HEK293 (cell line): ENCODE data around the gene SPEM1.

Experiments used
- CTCF ChIA-PET: fragments of 350-600 bp; formaldehyde crosslinking; extraction: SDS; loops from one replicate; lab custom pipeline; 2021; ENCODE audit warnings: antibody characterized with exemption; lab: Yijun Ruan, JAX
- POLR2A ChIA-PET: fragments of 300-600 bp; formaldehyde crosslinking; extraction: SDS; loops from one replicate; lab custom pipeline; 2020; ENCODE audit warnings: antibody characterized with exemption, inconsistent platforms; lab: Yijun Ruan, JAX
- H3K27ac ChIP-seq: fragments of 200-500 bp; sonication (Bioruptor generic); 2 replicates; pipeline ENCODE4 v1.5.1; 2014; ENCODE audit warnings: low read depth, low read length, control low read depth, inconsistent platforms; ENCODE audit errors: extremely low read depth
- H3K36me3 ChIP-seq, 2 experiments: fragments of 200-500 bp in 1 of 2; sonication (Bioruptor generic) in 1 of 2; 1 replicate in 1 of 2; 2 replicates in 1 of 2; pipeline ENCODE4 v1.5.1; 2014 to 2017; ENCODE audit warnings: inconsistent platforms in 2 of 2, low read length in 2 of 2; ENCODE audit not compliant: control insufficient read depth in 2 of 2, insufficient read depth in 1 of 2
- H3K4me1 ChIP-seq: fragments of 200-500 bp; sonication (Bioruptor generic); 2 replicates; pipeline ENCODE4 v1.5.1; 2014; ENCODE audit warnings: mild to moderate bottlenecking, low read length, inconsistent platforms; ENCODE audit not compliant: control insufficient read depth, insufficient read depth
- H3K4me3 ChIP-seq: 2 replicates; pipeline ENCODE4 v1.5.1; 2011; ENCODE audit warnings: low read depth, mild to moderate bottlenecking, control low read depth, low read length, moderate library complexity
- H3K9me3 ChIP-seq: fragments of 200-500 bp; sonication (Bioruptor generic); 2 replicates; pipeline ENCODE4 v1.5.1; 2014; ENCODE audit warnings: low read depth, low read length, inconsistent platforms; ENCODE audit not compliant: control insufficient read depth, insufficient read depth
- BCL11B ChIP-seq: fragments of 450-650 bp; formaldehyde crosslinking; IDR thresholded peaks from 2 replicates; pipeline ENCODE4 v1.5.1; 2016; ENCODE audit warnings: low read depth, missing biosample characterization, missing genetic modification characterization
- GFI1B ChIP-seq: fragments of 450-650 bp; formaldehyde crosslinking; IDR thresholded peaks from 2 replicates; pipeline ENCODE4 v1.5.1; 2016; ENCODE audit warnings: missing biosample characterization, missing genetic modification characterization
- KLF1 ChIP-seq: fragments of 450-650 bp; formaldehyde crosslinking; IDR thresholded peaks from 2 replicates; pipeline ENCODE4 v1.5.1; 2016; ENCODE audit warnings: missing biosample characterization, missing genetic modification characterization
- MZF1 ChIP-seq: fragments of 450-650 bp; formaldehyde crosslinking; IDR thresholded peaks from 2 replicates; pipeline ENCODE4 v1.5.1; 2017; ENCODE audit warnings: missing biosample characterization, missing genetic modification characterization, borderline replicate concordance
- ZNF112 ChIP-seq: fragments of 450-650 bp; formaldehyde crosslinking; IDR thresholded peaks from 2 replicates; pipeline ENCODE4 v1.5.0; 2017; ENCODE audit warnings: missing biosample characterization, missing genetic modification characterization
- ZNF223 ChIP-seq: fragments of 450-650 bp; formaldehyde crosslinking; IDR thresholded peaks from 2 replicates; pipeline ENCODE4 v1.5.1; 2016; ENCODE audit warnings: missing biosample characterization, missing genetic modification characterization
- ZNF350 ChIP-seq: fragments of 450-650 bp; formaldehyde crosslinking; IDR thresholded peaks from 2 replicates; pipeline ENCODE4 v1.5.0; 2017; ENCODE audit warnings: missing biosample characterization, mild to moderate bottlenecking, missing genetic modification characterization
- ZNF473 ChIP-seq: fragments of 450-650 bp; formaldehyde crosslinking; IDR thresholded peaks from 2 replicates; pipeline ENCODE4 v1.5.1; 2017; ENCODE audit warnings: missing biosample characterization, missing genetic modification characterization
- ZNF610 ChIP-seq: fragments of 450-650 bp; formaldehyde crosslinking; IDR thresholded peaks from 2 replicates; pipeline ENCODE4 v1.5.1; 2016; ENCODE audit warnings: missing biosample characterization, missing genetic modification characterization, borderline replicate concordance
- ZNF791 ChIP-seq: fragments of 450-650 bp; formaldehyde crosslinking; IDR thresholded peaks from 2 replicates; pipeline ENCODE4 v1.5.1; 2016; ENCODE audit warnings: missing biosample characterization, missing genetic modification characterization
- ZNF792 ChIP-seq: fragments of 450-650 bp; formaldehyde crosslinking; IDR thresholded peaks from 2 replicates; pipeline ENCODE4 v1.5.1; 2016; ENCODE audit warnings: missing biosample characterization, missing genetic modification characterization
- TF ChIP-seq, protein P1 (sequence below): fragments of 450-650 bp; formaldehyde crosslinking; optimal IDR thresholded peaks from 2 replicates; pipeline ENCODE3; 2016; ENCODE audit warnings: missing biosample characterization, mild to moderate bottlenecking, missing genetic modification characterization
- TF ChIP-seq, protein P2 (sequence below): fragments of 450-650 bp; formaldehyde crosslinking; IDR thresholded peaks from 2 replicates; pipeline ENCODE4 v1.5.1; 2016; ENCODE audit warnings: missing biosample characterization, missing genetic modification characterization
- TF ChIP-seq, protein P3 (sequence below): fragments of 450-650 bp; formaldehyde crosslinking; IDR thresholded peaks from 2 replicates; pipeline ENCODE4 v1.5.1; 2016; ENCODE audit warnings: missing biosample characterization, missing genetic modification characterization
- TF ChIP-seq, protein P4 (sequence below): fragments of 450-650 bp; formaldehyde crosslinking; IDR thresholded peaks from 2 replicates; pipeline ENCODE4 v1.5.1; 2016; ENCODE audit warnings: missing biosample characterization, missing genetic modification characterization
- TF ChIP-seq, protein P5 (sequence below): fragments of 450-650 bp; formaldehyde crosslinking; IDR thresholded peaks from 2 replicates; pipeline ENCODE4 v1.5.1; 2016; ENCODE audit warnings: missing biosample characterization, missing genetic modification characterization
- TF ChIP-seq, protein P6 (sequence below): fragments of 450-650 bp; formaldehyde crosslinking; IDR thresholded peaks from 2 replicates; pipeline ENCODE4 v1.5.1; 2016; ENCODE audit warnings: missing biosample characterization, missing genetic modification characterization
- TF ChIP-seq, protein P7 (sequence below): fragments of 450-650 bp; formaldehyde crosslinking; IDR thresholded peaks from 2 replicates; pipeline ENCODE4 v1.5.1; 2016; ENCODE audit warnings: missing biosample characterization, missing genetic modification characterization
- TF ChIP-seq, protein P8 (sequence below): fragments of 450-650 bp; formaldehyde crosslinking; IDR thresholded peaks from 2 replicates; pipeline ENCODE4 v1.5.1; 2016; ENCODE audit warnings: missing biosample characterization, missing genetic modification characterization, borderline replicate concordance

SPEM1 gene

DNA sequence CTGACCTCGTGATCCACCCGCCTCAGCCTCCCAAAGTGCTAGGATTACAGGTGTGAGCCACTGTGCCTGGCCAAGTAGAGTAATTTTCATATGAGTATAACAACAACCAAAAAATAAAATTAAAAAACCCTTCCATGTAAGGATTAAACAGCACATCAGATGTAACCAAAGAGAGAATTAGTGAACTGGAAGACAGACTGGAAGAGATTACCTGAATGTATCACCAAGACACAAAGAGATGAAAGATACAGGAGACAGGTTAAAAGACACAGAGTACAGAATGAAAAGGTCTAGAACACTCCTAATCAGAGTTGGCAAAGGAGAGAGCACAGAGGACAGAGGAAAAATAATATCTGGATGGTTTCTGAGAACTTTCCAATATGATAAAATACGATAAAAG, 41.0 kb upstream of the SPEM1 start (continued):
- TF ChIP-seq, protein P1, sequence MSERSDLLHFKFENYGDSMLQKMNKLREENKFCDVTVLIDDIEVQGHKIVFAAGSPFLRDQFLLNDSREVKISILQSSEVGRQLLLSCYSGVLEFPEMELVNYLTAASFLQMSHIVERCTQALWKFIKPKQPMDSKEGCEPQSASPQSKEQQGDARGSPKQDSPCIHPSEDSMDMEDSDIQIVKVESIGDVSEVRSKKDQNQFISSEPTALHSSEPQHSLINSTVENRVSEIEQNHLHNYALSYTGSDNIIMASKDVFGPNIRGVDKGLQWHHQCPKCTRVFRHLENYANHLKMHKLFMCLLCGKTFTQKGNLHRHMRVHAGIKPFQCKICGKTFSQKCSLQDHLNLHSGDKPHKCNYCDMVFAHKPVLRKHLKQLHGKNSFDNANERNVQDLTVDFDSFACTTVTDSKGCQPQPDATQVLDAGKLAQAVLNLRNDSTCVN (tag by site-specific recombination) = no peak
- TF ChIP-seq, protein P2, sequence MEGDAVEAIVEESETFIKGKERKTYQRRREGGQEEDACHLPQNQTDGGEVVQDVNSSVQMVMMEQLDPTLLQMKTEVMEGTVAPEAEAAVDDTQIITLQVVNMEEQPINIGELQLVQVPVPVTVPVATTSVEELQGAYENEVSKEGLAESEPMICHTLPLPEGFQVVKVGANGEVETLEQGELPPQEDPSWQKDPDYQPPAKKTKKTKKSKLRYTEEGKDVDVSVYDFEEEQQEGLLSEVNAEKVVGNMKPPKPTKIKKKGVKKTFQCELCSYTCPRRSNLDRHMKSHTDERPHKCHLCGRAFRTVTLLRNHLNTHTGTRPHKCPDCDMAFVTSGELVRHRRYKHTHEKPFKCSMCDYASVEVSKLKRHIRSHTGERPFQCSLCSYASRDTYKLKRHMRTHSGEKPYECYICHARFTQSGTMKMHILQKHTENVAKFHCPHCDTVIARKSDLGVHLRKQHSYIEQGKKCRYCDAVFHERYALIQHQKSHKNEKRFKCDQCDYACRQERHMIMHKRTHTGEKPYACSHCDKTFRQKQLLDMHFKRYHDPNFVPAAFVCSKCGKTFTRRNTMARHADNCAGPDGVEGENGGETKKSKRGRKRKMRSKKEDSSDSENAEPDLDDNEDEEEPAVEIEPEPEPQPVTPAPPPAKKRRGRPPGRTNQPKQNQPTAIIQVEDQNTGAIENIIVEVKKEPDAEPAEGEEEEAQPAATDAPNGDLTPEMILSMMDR (tag by site-specific recombination) = no peak
- no peak for TF ChIP-seq ZNF350 (tag by site-specific recombination)
- TF ChIP-seq, protein P3, sequence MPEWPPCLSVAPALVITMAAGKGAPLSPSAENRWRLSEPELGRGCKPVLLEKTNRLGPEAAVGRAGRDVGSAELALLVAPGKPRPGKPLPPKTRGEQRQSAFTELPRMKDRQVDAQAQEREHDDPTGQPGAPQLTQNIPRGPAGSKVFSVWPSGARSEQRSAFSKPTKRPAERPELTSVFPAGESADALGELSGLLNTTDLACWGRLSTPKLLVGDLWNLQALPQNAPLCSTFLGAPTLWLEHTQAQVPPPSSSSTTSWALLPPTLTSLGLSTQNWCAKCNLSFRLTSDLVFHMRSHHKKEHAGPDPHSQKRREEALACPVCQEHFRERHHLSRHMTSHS (tag by site-specific recombination) = no peak
- TF ChIP-seq, protein P4, sequence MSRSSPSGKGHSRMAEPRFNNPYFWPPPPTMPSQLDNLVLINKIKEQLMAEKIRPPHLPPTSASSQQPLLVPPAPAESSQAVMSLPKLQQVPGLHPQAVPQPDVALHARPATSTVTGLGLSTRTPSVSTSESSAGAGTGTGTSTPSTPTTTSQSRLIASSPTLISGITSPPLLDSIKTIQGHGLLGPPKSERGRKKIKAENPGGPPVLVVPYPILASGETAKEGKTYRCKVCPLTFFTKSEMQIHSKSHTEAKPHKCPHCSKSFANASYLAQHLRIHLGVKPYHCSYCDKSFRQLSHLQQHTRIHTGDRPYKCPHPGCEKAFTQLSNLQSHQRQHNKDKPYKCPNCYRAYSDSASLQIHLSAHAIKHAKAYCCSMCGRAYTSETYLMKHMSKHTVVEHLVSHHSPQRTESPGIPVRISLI (tag by site-specific recombination) = no peak
- TF ChIP-seq ZNF112 (tag by site-specific recombination) = no peak
- no peak for TF ChIP-seq ZNF791 (tag by site-specific recombination)
- TF ChIP-seq, protein P5, sequence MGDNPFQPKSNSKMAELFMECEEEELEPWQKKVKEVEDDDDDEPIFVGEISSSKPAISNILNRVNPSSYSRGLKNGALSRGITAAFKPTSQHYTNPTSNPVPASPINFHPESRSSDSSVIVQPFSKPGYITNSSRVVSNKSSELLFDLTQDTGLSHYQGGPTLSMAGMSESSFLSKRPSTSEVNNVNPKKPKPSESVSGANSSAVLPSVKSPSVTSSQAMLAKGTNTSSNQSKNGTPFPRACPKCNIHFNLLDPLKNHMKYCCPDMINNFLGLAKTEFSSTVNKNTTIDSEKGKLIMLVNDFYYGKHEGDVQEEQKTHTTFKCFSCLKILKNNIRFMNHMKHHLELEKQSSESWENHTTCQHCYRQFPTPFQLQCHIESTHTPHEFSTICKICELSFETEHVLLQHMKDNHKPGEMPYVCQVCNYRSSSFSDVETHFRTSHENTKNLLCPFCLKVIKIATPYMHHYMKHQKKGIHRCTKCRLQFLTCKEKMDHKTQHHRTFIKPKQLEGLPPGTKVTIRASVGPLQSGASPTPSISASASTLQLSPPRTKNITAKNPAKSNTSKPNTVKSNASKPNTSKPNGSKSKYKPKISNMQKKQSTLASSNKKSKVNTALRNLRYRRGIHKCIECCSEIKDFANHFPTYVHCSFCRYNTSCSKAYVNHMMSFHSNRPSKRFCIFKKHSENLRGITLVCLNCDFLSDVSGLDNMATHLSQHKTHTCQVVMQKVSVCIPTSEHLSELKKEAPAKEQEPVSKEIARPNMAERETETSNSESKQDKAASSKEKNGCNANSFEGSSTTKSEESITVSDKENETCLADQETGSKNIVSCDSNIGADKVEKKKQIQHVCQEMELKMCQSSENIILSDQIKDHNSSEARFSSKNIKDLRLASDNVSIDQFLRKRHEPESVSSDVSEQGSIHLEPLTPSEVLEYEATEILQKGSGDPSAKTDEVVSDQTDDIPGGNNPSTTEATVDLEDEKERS (tag by site-specific recombination) = 0 out of 2 replicates have a peak, but pooled peaks have one; percentile 52
- TF ChIP-seq MZF1 (tag by site-specific recombination) = no peak

DNA sequence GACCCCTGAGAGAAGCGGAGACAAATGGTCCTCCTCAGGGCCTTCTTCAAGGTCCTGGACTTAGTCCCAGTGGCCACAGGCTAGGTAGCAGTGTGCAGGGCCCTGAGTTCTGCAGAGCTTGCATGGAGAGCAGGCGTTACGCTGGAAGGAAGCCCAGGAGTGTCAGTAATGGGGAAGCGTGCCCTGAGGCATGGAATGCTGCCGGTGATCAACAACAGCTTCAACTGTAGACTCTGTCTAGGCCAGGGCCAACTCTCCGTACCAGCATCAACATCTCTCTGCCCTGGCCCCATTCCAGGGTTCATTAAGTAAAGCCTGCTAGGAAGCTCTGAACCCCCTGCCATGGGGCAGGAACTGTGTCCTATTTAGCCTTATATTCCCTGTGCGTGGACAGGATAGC, 39.8 kb upstream of the SPEM1 start:
- CTCF ChIA-PET = interaction anchor here (0.6 to 1.3 kb wide), 4 partner anchors 9 to 180 kb away, joined by 3 to 5 read pairs (median 4); no protein-coding TSS in a partner anchor
- H3K9me3 ChIP-seq = no peaks in the 10 kb centered on the region
- H3K4me1 ChIP-seq = no peaks in the 10 kb centered on the region
- H3K4me3 ChIP-seq = peak overlapping the region; percentile 47; the same call in 1 of the 2 replicates
- H3K36me3 ChIP-seq = no peaks in the 10 kb centered on the region
- POLR2A ChIA-PET = interaction anchor here (1.3 kb wide), 1 partner anchor 24 kb away, joined by 9 read pairs; the partner anchor contains the start of gene TMEM256
- H3K27ac ChIP-seq = no peak overlapping the region
- TF ChIP-seq, protein P6, sequence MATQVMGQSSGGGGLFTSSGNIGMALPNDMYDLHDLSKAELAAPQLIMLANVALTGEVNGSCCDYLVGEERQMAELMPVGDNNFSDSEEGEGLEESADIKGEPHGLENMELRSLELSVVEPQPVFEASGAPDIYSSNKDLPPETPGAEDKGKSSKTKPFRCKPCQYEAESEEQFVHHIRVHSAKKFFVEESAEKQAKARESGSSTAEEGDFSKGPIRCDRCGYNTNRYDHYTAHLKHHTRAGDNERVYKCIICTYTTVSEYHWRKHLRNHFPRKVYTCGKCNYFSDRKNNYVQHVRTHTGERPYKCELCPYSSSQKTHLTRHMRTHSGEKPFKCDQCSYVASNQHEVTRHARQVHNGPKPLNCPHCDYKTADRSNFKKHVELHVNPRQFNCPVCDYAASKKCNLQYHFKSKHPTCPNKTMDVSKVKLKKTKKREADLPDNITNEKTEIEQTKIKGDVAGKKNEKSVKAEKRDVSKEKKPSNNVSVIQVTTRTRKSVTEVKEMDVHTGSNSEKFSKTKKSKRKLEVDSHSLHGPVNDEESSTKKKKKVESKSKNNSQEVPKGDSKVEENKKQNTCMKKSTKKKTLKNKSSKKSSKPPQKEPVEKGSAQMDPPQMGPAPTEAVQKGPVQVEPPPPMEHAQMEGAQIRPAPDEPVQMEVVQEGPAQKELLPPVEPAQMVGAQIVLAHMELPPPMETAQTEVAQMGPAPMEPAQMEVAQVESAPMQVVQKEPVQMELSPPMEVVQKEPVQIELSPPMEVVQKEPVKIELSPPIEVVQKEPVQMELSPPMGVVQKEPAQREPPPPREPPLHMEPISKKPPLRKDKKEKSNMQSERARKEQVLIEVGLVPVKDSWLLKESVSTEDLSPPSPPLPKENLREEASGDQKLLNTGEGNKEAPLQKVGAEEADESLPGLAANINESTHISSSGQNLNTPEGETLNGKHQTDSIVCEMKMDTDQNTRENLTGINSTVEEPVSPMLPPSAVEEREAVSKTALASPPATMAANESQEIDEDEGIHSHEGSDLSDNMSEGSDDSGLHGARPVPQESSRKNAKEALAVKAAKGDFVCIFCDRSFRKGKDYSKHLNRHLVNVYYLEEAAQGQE = no peak
- TF ChIP-seq BCL11B (tag by site-specific recombination) = no peak
- TF ChIP-seq, protein P7, sequence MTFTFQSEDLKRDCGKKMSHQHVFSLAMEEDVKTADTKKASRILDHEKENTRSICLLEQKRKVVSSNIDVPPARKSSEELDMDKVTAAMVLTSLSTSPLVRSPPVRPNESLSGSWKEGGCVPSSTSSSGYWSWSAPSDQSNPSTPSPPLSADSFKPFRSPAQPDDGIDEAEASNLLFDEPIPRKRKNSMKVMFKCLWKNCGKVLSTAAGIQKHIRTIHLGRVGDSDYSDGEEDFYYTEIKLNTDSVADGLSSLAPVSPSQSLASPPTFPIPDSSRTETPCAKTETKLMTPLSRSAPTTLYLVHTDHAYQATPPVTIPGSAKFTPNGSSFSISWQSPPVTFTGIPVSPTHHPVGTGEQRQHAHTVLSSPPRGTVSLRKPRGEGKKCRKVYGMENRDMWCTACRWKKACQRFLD (tag by site-specific recombination) = no peak
- no peak for TF ChIP-seq ZNF792 (tag by site-specific recombination)
- no peak for TF ChIP-seq GFI1B
- no peak for TF ChIP-seq ZNF610
- no peak for TF ChIP-seq ZNF473
- TF ChIP-seq, protein P8, sequence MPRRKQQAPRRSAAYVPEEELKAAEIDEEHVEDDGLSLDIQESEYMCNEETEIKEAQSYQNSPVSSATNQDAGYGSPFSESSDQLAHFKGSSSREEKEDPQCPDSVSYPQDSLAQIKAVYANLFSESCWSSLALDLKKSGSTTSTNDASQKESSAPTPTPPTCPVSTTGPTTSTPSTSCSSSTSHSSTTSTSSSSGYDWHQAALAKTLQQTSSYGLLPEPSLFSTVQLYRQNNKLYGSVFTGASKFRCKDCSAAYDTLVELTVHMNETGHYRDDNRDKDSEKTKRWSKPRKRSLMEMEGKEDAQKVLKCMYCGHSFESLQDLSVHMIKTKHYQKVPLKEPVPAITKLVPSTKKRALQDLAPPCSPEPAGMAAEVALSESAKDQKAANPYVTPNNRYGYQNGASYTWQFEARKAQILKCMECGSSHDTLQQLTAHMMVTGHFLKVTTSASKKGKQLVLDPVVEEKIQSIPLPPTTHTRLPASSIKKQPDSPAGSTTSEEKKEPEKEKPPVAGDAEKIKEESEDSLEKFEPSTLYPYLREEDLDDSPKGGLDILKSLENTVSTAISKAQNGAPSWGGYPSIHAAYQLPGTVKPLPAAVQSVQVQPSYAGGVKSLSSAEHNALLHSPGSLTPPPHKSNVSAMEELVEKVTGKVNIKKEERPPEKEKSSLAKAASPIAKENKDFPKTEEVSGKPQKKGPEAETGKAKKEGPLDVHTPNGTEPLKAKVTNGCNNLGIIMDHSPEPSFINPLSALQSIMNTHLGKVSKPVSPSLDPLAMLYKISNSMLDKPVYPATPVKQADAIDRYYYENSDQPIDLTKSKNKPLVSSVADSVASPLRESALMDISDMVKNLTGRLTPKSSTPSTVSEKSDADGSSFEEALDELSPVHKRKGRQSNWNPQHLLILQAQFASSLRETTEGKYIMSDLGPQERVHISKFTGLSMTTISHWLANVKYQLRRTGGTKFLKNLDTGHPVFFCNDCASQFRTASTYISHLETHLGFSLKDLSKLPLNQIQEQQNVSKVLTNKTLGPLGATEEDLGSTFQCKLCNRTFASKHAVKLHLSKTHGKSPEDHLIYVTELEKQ (tag by site-specific recombination) = no peak
- no peak for TF ChIP-seq KLF1 (tag by site-specific recombination)
- TF ChIP-seq ZNF223 (tag by site-specific recombination) = no peak
